ENCODE results near the gene TAF1B.
"Not testable (repeated sequence)": the region's sequence is repeated elsewhere in the genome, so short reads cannot be mapped to it uniquely, and the experiment has no call there.

Gene TAF1B

DNA sequence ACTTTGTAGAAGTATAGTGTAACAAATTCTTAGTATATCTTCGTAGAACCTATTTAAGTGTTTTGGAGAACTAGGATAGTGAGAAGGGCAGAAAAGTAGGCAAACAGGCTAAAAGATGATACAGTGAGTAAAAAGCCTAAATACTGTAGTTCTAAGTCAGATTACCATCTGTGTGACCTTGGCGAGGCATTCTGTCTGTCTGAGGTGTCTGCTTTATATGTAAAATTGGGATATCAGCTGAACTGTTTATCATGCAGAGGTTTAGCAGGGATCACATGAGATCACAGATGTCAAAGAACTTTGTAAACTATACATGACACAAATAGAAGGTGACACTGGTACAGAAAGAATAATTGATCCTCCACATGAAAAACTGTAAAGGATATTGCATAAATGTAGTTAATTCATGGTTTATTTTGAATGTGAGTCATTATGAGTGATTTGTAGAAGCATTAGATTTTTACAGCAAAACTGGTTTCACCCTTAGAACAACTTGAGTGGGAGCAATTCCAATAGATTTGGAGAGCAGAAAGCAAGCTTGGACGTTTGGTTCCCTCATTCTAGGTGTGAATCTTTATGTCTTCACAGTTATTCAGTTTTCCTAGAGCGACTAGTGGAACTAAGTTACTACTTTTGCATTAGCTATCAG, 41.9 kb downstream of the TAF1B start:
- DNase-seq (ENCODE audit: low spot score), result no peak

- no peak for DNase-seq (ENCODE audit: low spot score)
Observed at GRCh38 chr2:9887513-9887912, 44.2 kb downstream of the TAF1B start.

DNA sequence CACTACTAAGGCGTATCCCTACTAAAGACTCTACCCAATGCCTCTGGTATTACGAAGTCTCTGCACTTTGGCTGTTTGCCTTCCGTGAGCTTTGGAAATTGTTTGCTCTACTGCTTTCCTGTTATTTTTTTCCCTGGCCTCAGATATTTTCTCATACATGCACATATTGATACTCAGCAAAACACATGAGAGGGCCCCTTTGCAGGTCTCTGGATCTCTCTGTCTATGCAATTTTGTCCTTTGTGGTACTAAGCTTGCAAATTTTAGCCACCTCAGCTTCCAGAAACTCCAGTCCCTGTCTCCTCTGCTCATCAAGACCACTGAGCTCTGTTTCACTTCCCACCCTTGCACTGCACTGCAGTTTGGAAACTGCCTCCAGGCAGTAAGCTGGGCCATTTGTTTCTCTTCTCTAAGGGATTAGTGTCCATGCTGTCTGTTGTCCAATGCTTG, 46.6 kb downstream of the TAF1B start:
- no peak for DNase-seq (ENCODE audit: low spot score)

DNA sequence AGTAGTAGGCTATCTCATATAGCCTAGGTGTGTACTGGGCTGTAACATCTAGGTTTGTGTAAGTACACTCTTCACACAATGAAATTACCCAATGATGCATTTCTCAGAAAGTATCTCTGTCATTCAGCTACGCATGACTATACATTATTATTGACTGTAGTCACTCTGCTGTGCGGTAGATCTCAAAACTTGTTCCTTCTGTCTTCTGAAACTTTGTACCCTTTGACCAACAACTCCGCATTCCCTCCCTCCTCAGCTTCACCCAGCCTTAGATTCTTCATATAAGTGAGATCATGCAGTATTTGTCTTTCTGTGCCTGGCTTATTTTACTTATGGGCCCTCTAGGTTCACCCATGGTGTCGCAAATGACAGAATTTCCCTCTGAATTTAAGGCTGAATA, 49.0 kb downstream of the TAF1B start:
- no peak for DNase-seq (ENCODE audit: low spot score)

DNA sequence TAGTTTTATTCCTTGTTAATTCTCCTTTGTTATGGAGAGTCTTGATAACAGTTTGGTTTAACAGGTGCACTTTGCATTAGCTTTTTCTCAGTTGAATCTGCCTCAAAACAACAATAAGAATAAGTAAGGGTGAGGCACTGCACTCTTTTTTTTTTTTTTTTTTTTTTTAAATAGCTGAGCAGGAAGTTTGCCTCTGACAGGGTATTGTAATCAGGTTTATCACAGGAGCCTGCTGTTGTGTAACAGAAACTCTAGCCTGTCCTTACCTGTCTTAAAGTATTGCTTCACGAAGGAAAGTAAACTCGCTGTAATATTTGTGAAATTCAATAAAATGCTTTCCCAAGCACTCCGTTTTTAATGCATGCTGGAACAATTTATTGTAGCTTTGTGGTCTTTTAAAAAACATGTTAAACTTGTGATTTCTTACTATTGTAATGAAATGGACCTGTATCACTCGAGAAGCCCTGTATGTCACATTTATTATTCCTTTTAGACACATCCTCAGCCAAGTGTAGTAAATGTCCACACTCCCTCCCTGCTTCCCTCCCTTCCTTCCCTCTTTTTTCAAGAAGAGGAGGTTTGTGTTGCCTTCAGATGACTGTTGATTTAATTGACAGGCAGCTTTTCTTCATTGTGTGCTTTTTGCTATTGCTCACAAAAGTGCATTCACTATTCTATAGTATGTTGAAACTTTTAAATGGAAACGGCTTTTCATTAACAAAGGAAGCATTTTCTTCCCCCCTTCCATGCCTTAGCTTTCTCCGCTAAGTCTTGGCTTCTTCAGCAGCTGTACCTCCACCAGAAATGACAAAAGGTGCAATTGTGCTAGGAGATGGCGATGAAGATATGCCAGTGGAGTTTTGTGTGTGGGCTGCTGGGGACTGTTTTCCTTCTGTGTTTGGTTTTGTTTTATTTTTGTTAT, 52.7 kb downstream of the TAF1B start:
- no peak for DNase-seq (ENCODE audit: low spot score)

GRCh38 chr2:9897331-9897737, 54.1 kb downstream of the TAF1B start:
- peak; percentile 70 for DNase-seq (ENCODE audit: low spot score)

GRCh38 chr2:9897846-9898245, 54.6 kb downstream of the TAF1B start:
- DNase-seq (ENCODE audit: low spot score), result no peak

DNA sequence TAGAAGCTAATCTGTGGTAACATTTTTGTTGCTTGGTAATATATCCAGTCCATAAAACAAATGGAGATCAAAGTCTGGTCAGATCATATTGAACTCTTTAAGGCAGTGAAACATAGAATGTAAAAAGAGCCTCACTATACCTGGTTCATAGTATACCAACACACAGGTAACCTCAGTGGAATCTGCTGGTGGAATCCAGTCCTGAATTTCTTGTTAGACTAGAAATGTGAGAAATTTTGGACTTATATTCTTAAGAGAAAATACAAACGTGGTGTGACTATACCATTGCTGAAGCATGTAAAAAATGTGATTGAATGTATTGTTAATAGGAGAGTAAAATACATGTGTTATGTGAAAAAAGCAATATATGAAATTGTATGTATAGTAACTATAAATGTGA, 62.1 kb downstream of the TAF1B start:
- DNase-seq (ENCODE audit: low spot score), result no peak

DNA sequence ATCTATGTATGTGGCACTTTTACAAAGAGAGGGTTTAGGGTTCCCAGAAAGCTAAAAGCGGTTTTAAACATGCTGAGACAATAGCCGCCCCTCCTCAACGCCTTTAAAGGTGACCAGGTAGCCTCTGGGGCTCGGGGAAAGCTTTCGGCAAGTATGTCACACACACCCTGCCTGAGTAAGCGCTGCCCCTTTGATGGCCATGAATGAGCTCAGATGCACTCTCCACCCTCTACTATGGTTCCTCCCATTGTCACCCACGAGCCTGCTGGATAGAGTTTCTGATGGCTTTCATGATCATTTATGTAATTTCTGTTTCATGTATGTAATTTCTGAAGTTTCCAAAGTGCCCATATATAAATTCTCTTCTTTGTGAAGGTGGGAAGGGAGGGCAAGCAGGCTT, 64.1 kb downstream of the TAF1B start:
- DNase-seq (ENCODE audit: low spot score), result no peak

- no peak for DNase-seq (ENCODE audit: low spot score)
Observed at GRCh38 chr2:9908639-9909038, 65.4 kb downstream of the TAF1B start.

- DNase-seq (ENCODE audit: low spot score), result no peak
Observed at GRCh38 chr2:9909106-9909505, 65.8 kb downstream of the TAF1B start.

- no peak for DNase-seq (ENCODE audit: low spot score)
Observed at GRCh38 chr2:9910699-9911098, 67.4 kb downstream of the TAF1B start.

DNA sequence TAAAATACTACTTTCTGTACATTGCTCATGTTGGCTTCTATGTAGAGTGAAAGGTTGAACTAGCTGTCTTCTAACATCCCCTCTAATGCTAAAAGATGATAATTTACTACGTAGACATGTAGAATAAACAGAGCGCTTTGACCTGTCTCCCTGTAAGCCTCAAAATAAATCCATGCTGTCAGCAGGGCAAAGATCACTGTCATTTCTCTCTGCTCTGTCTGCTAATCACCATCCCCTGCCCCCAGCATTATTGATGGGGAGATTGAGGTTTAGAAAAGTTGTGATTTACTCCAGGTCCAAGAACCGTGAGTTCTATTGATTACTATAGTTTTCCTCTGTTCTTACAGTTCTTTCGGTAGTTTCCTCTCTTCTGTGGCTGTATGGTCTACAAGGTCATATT, 69.2 kb downstream of the TAF1B start:
- no peak for DNase-seq (ENCODE audit: low spot score)

DNA sequence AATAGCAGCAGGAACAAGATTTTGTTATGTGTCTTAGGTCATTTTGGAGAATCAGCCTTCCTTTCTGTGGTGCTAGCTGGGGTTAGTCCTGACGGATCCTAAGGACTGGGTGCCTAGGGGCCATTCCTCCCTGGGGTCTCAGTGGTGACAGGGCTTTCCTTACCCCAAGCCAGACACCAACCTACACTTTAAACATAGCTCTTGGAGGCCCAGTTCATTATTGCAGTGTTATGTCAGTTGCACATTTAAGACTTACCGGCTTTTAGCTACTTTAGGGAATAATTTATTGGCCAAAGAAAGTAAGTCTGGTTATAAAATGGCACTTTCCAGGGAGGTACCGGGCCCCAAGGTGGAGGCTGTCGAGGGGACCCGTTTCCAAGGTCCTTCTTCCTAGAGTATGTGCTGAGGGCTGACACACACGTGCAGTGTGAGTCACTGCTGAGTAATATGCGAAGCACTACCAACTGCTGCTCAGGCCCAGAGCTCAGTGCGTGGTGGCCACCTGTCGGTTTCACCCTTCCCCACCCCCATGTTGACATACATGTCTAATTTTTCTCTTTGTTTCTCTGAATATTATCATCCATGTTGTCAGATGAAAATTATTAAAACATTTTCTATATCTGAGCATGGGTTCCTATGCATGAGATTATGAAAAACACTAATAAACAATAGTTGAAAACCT, 71.3 kb downstream of the TAF1B start:
- DNase-seq (ENCODE audit: low spot score), result no peak

GRCh38 chr2:9918275-9918674, 75.0 kb downstream of the TAF1B start:
- no peak for DNase-seq (ENCODE audit: low spot score)

GRCh38 chr2:9919512-9919911, 76.2 kb downstream of the TAF1B start:
- DNase-seq (ENCODE audit: low spot score), result no peak

- DNase-seq (ENCODE audit: low spot score), result not testable (repeated sequence)
Observed at GRCh38 chr2:9927020-9927419, 83.7 kb downstream of the TAF1B start.

DNA sequence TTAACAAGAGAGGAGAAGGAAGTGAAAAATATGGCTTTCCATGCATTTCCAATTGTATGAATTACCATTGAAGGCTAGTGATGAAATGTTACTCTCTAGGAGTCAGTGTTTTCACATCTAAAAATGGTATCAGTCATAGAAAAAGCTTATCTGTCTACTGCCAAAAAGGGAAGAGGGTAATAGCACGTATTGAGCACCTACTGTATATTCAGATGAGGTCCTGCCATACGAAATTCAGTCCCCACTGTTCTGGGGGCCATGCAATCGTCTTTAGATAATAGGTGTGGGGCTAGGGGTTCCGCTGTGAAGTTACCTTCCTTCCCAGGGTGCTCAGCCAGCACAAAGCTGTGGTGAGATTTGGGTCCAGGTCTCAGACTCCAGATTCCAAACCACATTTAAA, 94.0 kb downstream of the TAF1B start:
- DNase-seq (ENCODE audit: low spot score), result no peak

GRCh38 chr2:9937968-9938367, 94.7 kb downstream of the TAF1B start:
- no peak for DNase-seq (ENCODE audit: low spot score)

GRCh38 chr2:9939587-9940485, 96.6 kb downstream of the TAF1B start:
- no peak for DNase-seq (ENCODE audit: low spot score)

DNA sequence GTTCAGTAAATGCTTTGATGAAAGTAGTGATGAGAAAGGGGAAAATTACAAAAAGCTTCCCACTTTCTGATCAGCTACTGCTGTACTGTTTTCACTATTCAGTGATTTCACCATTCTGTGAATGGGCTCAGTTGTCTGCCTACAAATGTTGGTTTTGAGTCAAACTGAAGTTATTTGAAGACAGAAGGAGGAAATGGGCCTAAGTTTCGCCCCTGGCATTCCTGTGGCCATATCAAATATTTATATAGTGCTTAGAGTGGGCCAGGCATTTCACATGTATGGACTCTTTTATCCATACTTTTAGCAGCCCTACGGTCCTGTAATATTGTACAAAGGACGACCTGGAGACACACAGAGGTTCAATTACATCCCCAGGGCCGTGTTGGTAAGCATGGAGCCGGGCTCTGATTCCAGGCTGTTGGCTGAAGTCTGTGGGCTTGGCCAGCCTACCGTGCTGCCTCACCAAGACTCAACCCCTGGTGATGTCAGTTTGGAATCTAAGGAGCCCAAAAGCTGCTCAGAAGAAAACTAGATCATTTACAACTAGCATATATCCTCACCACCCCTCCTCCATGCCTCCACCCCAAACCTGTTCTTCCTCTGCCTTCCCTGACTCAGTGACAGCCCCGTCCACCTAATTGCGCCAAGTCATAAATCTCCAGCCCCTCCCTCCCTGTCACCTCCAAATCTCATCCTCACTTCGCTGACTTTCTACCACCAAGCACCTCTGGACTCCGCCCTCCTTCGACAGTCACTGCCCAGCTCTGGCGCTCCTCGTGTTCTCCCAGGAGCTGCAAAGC, 98.1 kb downstream of the TAF1B start:
- peak; percentile 22 for DNase-seq (ENCODE audit: low spot score)
